Measurements from ENCODE around the gene HECTD2. TPM values are rescaled to one million over a fixed set of nuclear protein-coding genes. Genes with fewer than 3 reads are reported as not detected.

Gene HECTD2
- total RNA-seq, 4 donors from 2014 or later: 20.6 to 41.9 (median 25.8) TPM

GRCh38 chr10:91552274-91553095, 142.3 kb downstream of the HECTD2 start:
- peak overlapping the region in 1 of 4 donors; percentile 4 for H3K27ac ChIP-seq
- H3K4me1 ChIP-seq: peaks cover 0 to 23% (median 0%) of the 10 kb centered on the region in 3 donors
- H3K9me3 ChIP-seq: no peaks in the 10 kb centered on the region
- no peak overlapping the region for H3K4me3 ChIP-seq
- WGBS, 2 donors (ENCODE audit: low coverage in 1 of 2): 57 to 62% methylated on average over 1 to 5 of the region's 11 CpGs
- no peaks in the 10 kb centered on the region for H3K36me3 ChIP-seq
- ATAC-seq: no peak
- H3K27me3 ChIP-seq: no peaks in the 10 kb centered on the region
- TF ChIP-seq POLR2AphosphoS5 (IDR thresholded peaks at IDR 0.05) (peak; percentile 25), EP300 (IDR thresholded peaks at IDR 0.05) (no peak), POLR2A (IDR thresholded peaks at IDR 0.05) (no peak), CTCF (IDR thresholded peaks at IDR 0.05) (peak in 3 of 4 experiments; percentile 40 to 59 (median 49))

- no peak for ATAC-seq
- no peak overlapping the region for H3K27ac ChIP-seq
These were observed 145.3 kb downstream of the HECTD2 start for GRCh38 chr10:91555455-91555854.

GRCh38 chr10:91556691-91557566, 146.8 kb downstream of the HECTD2 start:
- Histone ChIP-seq H3K36me3 (no peaks in the 10 kb centered on the region), H3K4me1 (peaks cover 0 to 31% (median 0%) of the 10 kb centered on the region in 3 donors), H3K4me3 (no peak overlapping the region), H3K9me3 (no peaks in the 10 kb centered on the region), H3K27ac (no peak overlapping the region), H3K27me3 (no peaks in the 10 kb centered on the region)
- no peak for TF ChIP-seq POLR2A (IDR thresholded peaks at IDR 0.05)
- no peak for ATAC-seq
- 91 to 92% methylated on average over 9 to 12 of the region's 12 CpGs for WGBS, 2 donors (ENCODE audit: low coverage in 1 of 2)

More at GRCh38 chr10:91555455-91555854, 145.3 kb downstream of the HECTD2 start:
- Histone ChIP-seq H3K4me1 (peaks cover 0 to 32% (median 0%) of the 10 kb centered on the region in 3 donors), H3K9me3 (no peaks in the 10 kb centered on the region), H3K4me3 (no peak overlapping the region), H3K36me3 (no peaks in the 10 kb centered on the region), H3K27me3 (no peaks in the 10 kb centered on the region)
- TF ChIP-seq POLR2AphosphoS5 (IDR thresholded peaks at IDR 0.05) (no peak), CTCF (IDR thresholded peaks at IDR 0.05) (no peak), POLR2A (IDR thresholded peaks at IDR 0.05) (no peak), EP300 (IDR thresholded peaks at IDR 0.05) (no peak)

- no peaks in the 10 kb centered on the region for H3K9me3 ChIP-seq
- no peak overlapping the region for H3K4me3 ChIP-seq
- no peaks in the 10 kb centered on the region for H3K27me3 ChIP-seq
- H3K4me1 ChIP-seq: peaks cover 0 to 25% (median 0%) of the 10 kb centered on the region in 3 donors
- no peak overlapping the region for H3K27ac ChIP-seq
- WGBS, 2 donors (ENCODE audit: low coverage in 1 of 2): 12 to 47% methylated on average over 1 to 2 of the region's 2 CpGs
- no peak for ATAC-seq
- H3K36me3 ChIP-seq: no peaks in the 10 kb centered on the region
- TF ChIP-seq POLR2A (IDR thresholded peaks at IDR 0.05) (no peak), CTCF (IDR thresholded peaks at IDR 0.05) (no peak), POLR2AphosphoS5 (IDR thresholded peaks at IDR 0.05) (no peak), EP300 (IDR thresholded peaks at IDR 0.05) (no peak)
These were observed 147.5 kb downstream of the HECTD2 start for GRCh38 chr10:91557651-91558111.

- H3K36me3 ChIP-seq: no peaks in the 10 kb centered on the region
- ATAC-seq: no peak
- H3K9me3 ChIP-seq: no peaks in the 10 kb centered on the region
- 92 to 100% methylated on average over 1 of the region's 3 CpGs for WGBS, 2 donors (ENCODE audit: low coverage in 1 of 2)
- H3K27ac ChIP-seq: no peak overlapping the region
- peaks cover 0 to 27% (median 0%) of the 10 kb centered on the region in 3 donors for H3K4me1 ChIP-seq
- H3K4me3 ChIP-seq: no peak overlapping the region
- H3K27me3 ChIP-seq: no peaks in the 10 kb centered on the region
- TF ChIP-seq CTCF (IDR thresholded peaks at IDR 0.05): no peak
- TF ChIP-seq POLR2A (IDR thresholded peaks at IDR 0.05): no peak
- no peak for TF ChIP-seq EP300 (IDR thresholded peaks at IDR 0.05)
- TF ChIP-seq POLR2AphosphoS5 (IDR thresholded peaks at IDR 0.05): no peak
These were observed 148.3 kb downstream of the HECTD2 start for GRCh38 chr10:91558473-91558872.
